GM23248 (cell line): ENCODE data around the gene TUFT1. TPM values are rescaled to one million over a fixed set of nuclear protein-coding genes. Genes with fewer than 3 reads are reported as not detected.

Experiments used
- DNase-seq: peaks from one replicate; pipeline ENCODE4 v3.0.0-alpha.2; 2015
- H2AFZ ChIP-seq: fragments of 200-600 bp; sonication (generic); 2 replicates; pipeline ENCODE4 v1.6.1; 2016; ENCODE audit warnings: antibody characterized with exemption
- H3F3A ChIP-seq: fragments of 200-600 bp; sonication (generic); 2 replicates; pipeline ENCODE4 v1.6.1; 2016; ENCODE audit warnings: mild to moderate bottlenecking, antibody characterized with exemption, mixed run types; ENCODE audit not compliant: insufficient read depth
- H3K27ac ChIP-seq: fragments of 200-600 bp; sonication (generic); 2 replicates; pipeline ENCODE4 v1.5.1; 2016; ENCODE audit warnings: mild to moderate bottlenecking
- H3K27me3 ChIP-seq: fragments of 200-600 bp; sonication (generic); replicated peaks from 2 replicates; pipeline ENCODE4 v1.6.1; 2016; ENCODE audit warnings: mild to moderate bottlenecking; ENCODE audit not compliant: insufficient read depth
- H3K36me3 ChIP-seq: fragments of 200-600 bp; sonication (generic); 2 replicates; pipeline ENCODE4 v1.6.1; 2016; ENCODE audit warnings: low read depth, mild to moderate bottlenecking
- H3K4me1 ChIP-seq: fragments of 200-600 bp; sonication (generic); 2 replicates; pipeline ENCODE4 v1.6.1; 2016; ENCODE audit warnings: mild to moderate bottlenecking; ENCODE audit not compliant: insufficient read depth
- H3K4me2 ChIP-seq: fragments of 200-600 bp; sonication (generic); one replicate; pipeline ENCODE4 v1.6.1; 2016; ENCODE audit warnings: mild to moderate bottlenecking; ENCODE audit not compliant: unreplicated experiment
- H3K4me3 ChIP-seq: fragments of 200-600 bp; sonication (generic); 2 replicates; pipeline ENCODE4 v1.5.1; 2016; ENCODE audit warnings: mild to moderate bottlenecking
- H3K79me2 ChIP-seq: fragments of 200-600 bp; sonication (generic); 2 replicates; pipeline ENCODE4 v1.6.1; 2016; ENCODE audit warnings: mild to moderate bottlenecking; ENCODE audit not compliant: insufficient read depth
- H3K9ac ChIP-seq: fragments of 200-600 bp; sonication (generic); 2 replicates; pipeline ENCODE4 v1.6.1; 2016; ENCODE audit warnings: mild to moderate bottlenecking
- H3K9me2 ChIP-seq: fragments of 200-600 bp; sonication (generic); 2 replicates; pipeline ENCODE4 v1.6.1; 2016; ENCODE audit warnings: mixed run types, mild to moderate bottlenecking, moderate library complexity; ENCODE audit not compliant: insufficient read depth
- H3K9me3 ChIP-seq: fragments of 200-600 bp; sonication (generic); one replicate; pipeline ENCODE4 v1.6.1; 2017; ENCODE audit warnings: low read depth
- H4K20me1 ChIP-seq: fragments of 200-600 bp; sonication (generic); 2 replicates; pipeline ENCODE4 v1.6.0; 2016; ENCODE audit not compliant: insufficient read depth
- EZH2 ChIP-seq: fragments of 200-600 bp; sonication (generic); IDR thresholded peaks from 2 replicates; pipeline ENCODE4 v1.6.1; 2018; ENCODE audit warnings: antibody characterized with exemption, mild to moderate bottlenecking; ENCODE audit not compliant: insufficient read depth, poor library complexity, severe bottlenecking
- EZH2phosphoT487 ChIP-seq: fragments of 200-600 bp; sonication (generic); IDR thresholded peaks from 2 replicates; pipeline ENCODE4 v1.6.1; 2018; ENCODE audit warnings: antibody characterized with exemption, moderate library complexity, mild to moderate bottlenecking, low read depth; ENCODE audit not compliant: insufficient read depth
- WGBS, 2 experiments: methylation state at CpG; one replicate each; pipeline ENCODE4 v1.1.6; 2015 to 2017; ENCODE audit warnings: low lambda C conversion rate in 2 of 2, low coverage in 1 of 2; ENCODE audit errors: missing lambda C conversion rate in 2 of 2; 5-methylcytosine and 5-hydroxymethylcytosine counted together
- in situ Hi-C: fragments of 300-500 bp; cut with MboI; formaldehyde crosslinking; loops from 2 replicates; pipeline ENCODE4 v1.15.0; 2020
- polyA plus RNA-seq: library from polyadenylated mRNA; unstranded; fragments of >200 nt; fragmentation: Nextera tagmentation; extraction: Ambion mirVana; gene quantifications from 2 replicates; pipeline ENCODE4 v1.2.1, GENCODE V29; 2016
- total RNA-seq: library from RNA; depleted of rRNA; stranded (reverse); fragments of >200 nt; shearing (Covaris generic); gene quantifications from 2 replicates; pipeline ENCODE4 v1.2.3, GENCODE V29; 2014

Gene TUFT1
- total and polyA plus RNA-seq, 2 experiments from 2014 or later, result 19.2 to 20.3 TPM

- H3K9me3 ChIP-seq, result no peaks in the 10 kb centered on the region
- H3K36me3 ChIP-seq, result peaks cover 33% of the 10 kb centered on the region
- H4K20me1 ChIP-seq, result no peaks in the 10 kb centered on the region
- H3K4me3 ChIP-seq, result no peak overlapping the region
- in situ Hi-C loops, result no loop called here
- no peaks in the 10 kb centered on the region for H3K9me2 ChIP-seq
- no peak overlapping the region for H2AFZ ChIP-seq
- no peak for DNase-seq
- peaks cover 3% of the 10 kb centered on the region; the same call in 1 of the 2 replicates for H3K79me2 ChIP-seq
- no peak overlapping the region for H3K27ac ChIP-seq
- 69 to 75% methylated on average over 3 of the region's 3 CpGs for WGBS, 2 experiments
- no peaks in the 10 kb centered on the region for H3K27me3 ChIP-seq
- H3K4me1 ChIP-seq, result peaks cover 6% of the 10 kb centered on the region; the same call in 1 of the 2 replicates
- TF ChIP-seq EZH2phosphoT487 (no peak), EZH2 (no peak)
- H3K9ac ChIP-seq, result no peak overlapping the region
- H3F3A ChIP-seq, result peaks cover 6% of the 10 kb centered on the region; the same call in 1 of the 2 replicates
- H3K4me2 ChIP-seq, result no peak overlapping the region
Observed at GRCh38 chr1:151568626-151569088, 28.5 kb downstream of the TUFT1 start.

DNA sequence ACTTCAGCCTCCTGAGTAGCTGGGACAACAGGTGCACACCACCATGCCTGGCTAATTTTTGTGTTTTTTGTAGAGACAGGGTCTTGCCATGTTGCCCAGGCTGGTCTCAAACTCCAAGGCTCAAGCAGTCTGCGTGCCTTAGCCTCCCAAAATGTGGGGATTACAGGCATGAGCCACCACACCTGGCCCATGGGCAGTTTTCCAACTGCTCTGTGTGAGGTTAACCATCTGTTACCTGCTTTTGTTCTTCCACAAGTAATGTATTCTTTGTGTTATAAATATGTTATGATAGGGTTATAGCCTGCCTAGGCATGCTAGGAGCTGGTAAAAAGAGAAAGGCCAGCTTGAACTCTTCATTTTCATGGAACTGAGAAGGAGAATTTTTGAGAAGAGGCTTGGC, 30.7 kb downstream of the TUFT1 start:
- TF ChIP-seq EZH2phosphoT487 (no peak), EZH2 (no peak)
- H2AFZ ChIP-seq, result no peak overlapping the region
- no peak overlapping the region for H3K4me2 ChIP-seq
- H3K27me3 ChIP-seq, result no peaks in the 10 kb centered on the region
- DNase-seq, result no peak
- peaks cover 30% of the 10 kb centered on the region for H3K36me3 ChIP-seq
- no peak overlapping the region for H3K4me3 ChIP-seq
- peaks cover 19% of the 10 kb centered on the region for H3K4me1 ChIP-seq
- in situ Hi-C loops, result no loop called here
- WGBS, 2 experiments, result 88 to 95% methylated on average over 1 of the region's 1 CpG
- no peaks in the 10 kb centered on the region for H3K9me2 ChIP-seq
- no peaks in the 10 kb centered on the region for H4K20me1 ChIP-seq
- H3F3A ChIP-seq, result peaks cover 11% of the 10 kb centered on the region
- no peak overlapping the region for H3K9ac ChIP-seq
- no peaks in the 10 kb centered on the region for H3K79me2 ChIP-seq
- H3K9me3 ChIP-seq, result no peaks in the 10 kb centered on the region
- no peak overlapping the region for H3K27ac ChIP-seq

- in situ Hi-C loops, result no loop called here
- WGBS, 2 experiments, result 45 to 51% methylated on average over 12 of the region's 12 CpGs
- no peaks in the 10 kb centered on the region for H4K20me1 ChIP-seq
- peak overlapping the region; percentile 79 for H3K27ac ChIP-seq
- H3K27me3 ChIP-seq, result no peaks in the 10 kb centered on the region
- peak overlapping the region; percentile 23 for H3K4me2 ChIP-seq
- H3F3A ChIP-seq, result peaks cover 22% of the 10 kb centered on the region
- peak overlapping the region; percentile 54; the same call in 1 of the 2 replicates for H2AFZ ChIP-seq
- H3K9me2 ChIP-seq, result no peaks in the 10 kb centered on the region
- peaks cover 27% of the 10 kb centered on the region for H3K4me1 ChIP-seq
- peaks cover 29% of the 10 kb centered on the region for H3K36me3 ChIP-seq
- H3K79me2 ChIP-seq, result no peaks in the 10 kb centered on the region
- H3K9ac ChIP-seq, result peak overlapping the region; percentile 41; the same call in 1 of the 2 replicates
- H3K4me3 ChIP-seq, result no peak overlapping the region
- no peak for TF ChIP-seq EZH2phosphoT487
- no peak for TF ChIP-seq EZH2
- H3K9me3 ChIP-seq, result no peaks in the 10 kb centered on the region
- peak; percentile 96 for DNase-seq
Observed at GRCh38 chr1:151574575-151575529, 34.7 kb downstream of the TUFT1 start.

GRCh38 chr1:151577173-151577572, 37.1 kb downstream of the TUFT1 start:
- WGBS, 2 experiments, result 97 to 98% methylated on average over 2 of the region's 2 CpGs
- in situ Hi-C loops, result no loop called here
- peaks cover 25% of the 10 kb centered on the region; the same call in 1 of the 2 replicates for H3K36me3 ChIP-seq

More at GRCh38 chr1:151577173-151577572, 37.1 kb downstream of the TUFT1 start:
- H3K4me2 ChIP-seq, result no peak overlapping the region
- H4K20me1 ChIP-seq, result no peaks in the 10 kb centered on the region
- H3F3A ChIP-seq, result peaks cover 16% of the 10 kb centered on the region
- no peak for TF ChIP-seq EZH2
- no peak for TF ChIP-seq EZH2phosphoT487
- DNase-seq, result no peak
- H3K9me3 ChIP-seq, result no peaks in the 10 kb centered on the region
- no peaks in the 10 kb centered on the region for H3K27me3 ChIP-seq
- H2AFZ ChIP-seq, result no peak overlapping the region
- no peaks in the 10 kb centered on the region for H3K9me2 ChIP-seq
- H3K9ac ChIP-seq, result no peak overlapping the region
- peaks cover 25% of the 10 kb centered on the region for H3K4me1 ChIP-seq
- no peaks in the 10 kb centered on the region for H3K79me2 ChIP-seq
- no peak overlapping the region for H3K4me3 ChIP-seq
- H3K27ac ChIP-seq, result no peak overlapping the region
